ENCODE results near the gene TULP4.
A peak's percentile ranks its signal among the peaks of the same experiment; 100 is the strongest.

Gene TULP4

GRCh38 chr6:158408552-158409130 lies 96.4 kb downstream of the TULP4 start (continued):
- TF ChIP-seq ZFP30 (CRISPR knock-in tag; IDR thresholded peaks at IDR 0.05) (no peak), ZNF565 (CRISPR knock-in tag; conservative IDR thresholded peaks at IDR 0.05; ENCODE audit: low read depth) (no peak), RARB (CRISPR knock-in tag; IDR thresholded peaks at IDR 0.05) (no peak), GLIS3 (CRISPR knock-in tag; IDR thresholded peaks at IDR 0.05) (no peak), CREB5 (CRISPR knock-in tag; IDR thresholded peaks at IDR 0.05; ENCODE audit: low read depth) (no peak), ZNF70 (CRISPR knock-in tag; IDR thresholded peaks at IDR 0.05) (peak; percentile 87), ESRRG (CRISPR knock-in tag; IDR thresholded peaks at IDR 0.05) (no peak), CSRNP3 (CRISPR knock-in tag; IDR thresholded peaks at IDR 0.05) (no peak)

- peak; percentile 70 for TF ChIP-seq TCF4 (CRISPR knock-in tag; IDR thresholded peaks at IDR 0.05; ENCODE audit: borderline replicate concordance)
- no peak for TF ChIP-seq ZFP30 (CRISPR knock-in tag; IDR thresholded peaks at IDR 0.05)
- peak; percentile 47; the same call in 1 of the 2 replicates for TF ChIP-seq TSHZ2 (CRISPR knock-in tag; IDR thresholded peaks at IDR 0.05)
- TF ChIP-seq PATZ1 (CRISPR knock-in tag; IDR thresholded peaks at IDR 0.05; ENCODE audit: borderline replicate concordance): no peak
- peak; percentile 32 for ATAC-seq
Measured at GRCh38 chr6:158409451-158409850, 97.2 kb downstream of the TULP4 start.

GRCh38 chr6:158410784-158411183 lies 98.5 kb downstream of the TULP4 start:
- no peak for ATAC-seq
- no peak for TF ChIP-seq ESRRG (CRISPR knock-in tag; IDR thresholded peaks at IDR 0.05)
- TF ChIP-seq ZNF565 (CRISPR knock-in tag; conservative IDR thresholded peaks at IDR 0.05; ENCODE audit: low read depth): no peak
- no peak for TF ChIP-seq GLIS3 (CRISPR knock-in tag; IDR thresholded peaks at IDR 0.05)
- TF ChIP-seq ISL1 (CRISPR knock-in tag; IDR thresholded peaks at IDR 0.05): no peak
- TF ChIP-seq TOX (CRISPR knock-in tag; IDR thresholded peaks at IDR 0.05; ENCODE audit: borderline replicate concordance): no peak
- no peak for TF ChIP-seq PPARA (CRISPR knock-in tag; IDR thresholded peaks at IDR 0.05; ENCODE audit: borderline replicate concordance)
- TF ChIP-seq PATZ1 (CRISPR knock-in tag; IDR thresholded peaks at IDR 0.05; ENCODE audit: borderline replicate concordance): no peak
- no peak for TF ChIP-seq CREB5 (CRISPR knock-in tag; IDR thresholded peaks at IDR 0.05; ENCODE audit: low read depth)
- no peak for TF ChIP-seq TSHZ2 (CRISPR knock-in tag; IDR thresholded peaks at IDR 0.05)
- TF ChIP-seq ARNTL (CRISPR knock-in tag; IDR thresholded peaks at IDR 0.05; ENCODE audit: borderline replicate concordance, low read depth): no peak
- TF ChIP-seq CSDC2 (CRISPR knock-in tag; IDR thresholded peaks at IDR 0.05): no peak

All from SK-N-SH treated with all-trans-retinoic acid at 6 μM for 48 hours (cell line).